ENCODE measurements around the gene INPP5K.

The INPP5K gene

GRCh38 chr17:1471911-1472821 is 44.2 kb downstream of the INPP5K start:
- no peak for TF ChIP-seq SIN3A (IDR thresholded peaks at IDR 0.05; ENCODE audit: borderline replicate concordance, insufficient read depth, low read length)
- TF ChIP-seq REST (IDR thresholded peaks at IDR 0.05; ENCODE audit: insufficient read depth in 1 of 2, low read depth in 2 of 2, low read length in 2 of 2): no peak
- TF ChIP-seq FOXP2 (optimal IDR thresholded peaks at IDR 0.05; ENCODE audit: borderline replicate concordance, extremely low read depth, extremely low read length, insufficient read depth): no peak
- no peak for TF ChIP-seq POLR2AphosphoS5 (IDR thresholded peaks at IDR 0.05; ENCODE audit: low read depth, low read length)
- TF ChIP-seq TAF1 (IDR thresholded peaks at IDR 0.05; ENCODE audit: borderline replicate concordance, insufficient read depth, low read length): no peak

- TF ChIP-seq REST (IDR thresholded peaks at IDR 0.05; ENCODE audit: insufficient read depth in 1 of 2, low read depth in 2 of 2, low read length in 2 of 2) (no peak), FOXP2 (optimal IDR thresholded peaks at IDR 0.05; ENCODE audit: borderline replicate concordance, extremely low read depth, extremely low read length, insufficient read depth) (no peak), TAF1 (IDR thresholded peaks at IDR 0.05; ENCODE audit: borderline replicate concordance, insufficient read depth, low read length) (no peak), SIN3A (IDR thresholded peaks at IDR 0.05; ENCODE audit: borderline replicate concordance, insufficient read depth, low read length) (no peak), POLR2AphosphoS5 (IDR thresholded peaks at IDR 0.05; ENCODE audit: low read depth, low read length) (no peak)
Measured at GRCh38 chr17:1471490-1471889, 44.9 kb downstream of the INPP5K start.

GRCh38 chr17:1470755-1471462 is 45.5 kb downstream of the INPP5K start:
- TF ChIP-seq REST (IDR thresholded peaks at IDR 0.05; ENCODE audit: insufficient read depth in 1 of 2, low read depth in 2 of 2, low read length in 2 of 2) (no peak), FOXP2 (optimal IDR thresholded peaks at IDR 0.05; ENCODE audit: borderline replicate concordance, extremely low read depth, extremely low read length, insufficient read depth) (no peak), TAF1 (IDR thresholded peaks at IDR 0.05; ENCODE audit: borderline replicate concordance, insufficient read depth, low read length) (no peak), SIN3A (IDR thresholded peaks at IDR 0.05; ENCODE audit: borderline replicate concordance, insufficient read depth, low read length) (no peak), POLR2AphosphoS5 (IDR thresholded peaks at IDR 0.05; ENCODE audit: low read depth, low read length) (no peak)

GRCh38 chr17:1470071-1470754 is 46.2 kb downstream of the INPP5K start:
- no peak for TF ChIP-seq TAF1 (IDR thresholded peaks at IDR 0.05; ENCODE audit: borderline replicate concordance, insufficient read depth, low read length)
- no peak for TF ChIP-seq POLR2AphosphoS5 (IDR thresholded peaks at IDR 0.05; ENCODE audit: low read depth, low read length)
- no peak for TF ChIP-seq FOXP2 (optimal IDR thresholded peaks at IDR 0.05; ENCODE audit: borderline replicate concordance, extremely low read depth, extremely low read length, insufficient read depth)
- TF ChIP-seq SIN3A (IDR thresholded peaks at IDR 0.05; ENCODE audit: borderline replicate concordance, insufficient read depth, low read length): no peak
- TF ChIP-seq REST (IDR thresholded peaks at IDR 0.05; ENCODE audit: insufficient read depth in 1 of 2, low read depth in 2 of 2, low read length in 2 of 2): no peak

Measured in PFSK-1 (cell line).